ENCODE results near the gene C6orf58. TPM values are rescaled to one million over a fixed set of nuclear protein-coding genes. Genes with fewer than 3 reads are reported as not detected.
A peak's percentile ranks its signal among the peaks of the same experiment; 100 is the strongest.

The C6orf58 gene
- total RNA-seq, 1 experiment from 2014 or later, result 0.20 TPM

GRCh38 chr6:127554435-127555006 is 22.5 kb upstream of the C6orf58 start:
- Histone ChIP-seq H2AFZ (ENCODE audit: low read depth, low read length, poor library complexity, severe bottlenecking) (peak overlapping the region; percentile 19), H3K9ac (ENCODE audit: low read length) (no peak overlapping the region), H3K79me2 (ENCODE audit: insufficient read depth, low read length) (no peaks in the 10 kb centered on the region), H3K36me3 (ENCODE audit: control insufficient read depth in 1 of 2, insufficient read depth in 2 of 2, low read length in 2 of 2) (no peaks in the 10 kb centered on the region), H3K4me2 (ENCODE audit: low read length) (no peak overlapping the region), H3K27me3 (ENCODE audit: insufficient read depth, low read length) (no peaks in the 10 kb centered on the region), H4K20me1 (ENCODE audit: insufficient read depth) (no peaks in the 10 kb centered on the region), H3K9me3 (ENCODE audit: control insufficient read depth in 1 of 2, insufficient read depth in 1 of 2, low read depth in 1 of 2, low read length in 2 of 2) (no peaks in the 10 kb centered on the region), H3K9me2 (ENCODE audit: insufficient read depth) (no peaks in the 10 kb centered on the region), H3K27ac (ENCODE audit: low read depth, low read length) (no peak overlapping the region), H3K4me3 (replicated peaks in 1 of 2; ENCODE audit: low read depth in 1 of 2, low read length in 2 of 2) (no peak overlapping the region), H3K4me1 (ENCODE audit: control insufficient read depth in 1 of 2, insufficient read depth in 2 of 2, low read length in 2 of 2) (no peaks in the 10 kb centered on the region)
- DNase-seq (ENCODE audit: low read depth, low spot score), result peak; percentile 60
- RAD21 ChIA-PET (ENCODE audit: low non-redundant PET in 1 of 2, low total read pairs in 2 of 2, uncharacterized antibody in 2 of 2, unreplicated experiment in 2 of 2), result no interaction called here
- TF ChIP-seq EGR1 (IDR thresholded peaks at IDR 0.05; ENCODE audit: low read depth) (no peak), CEBPB (IDR thresholded peaks at IDR 0.05; ENCODE audit: low read depth) (no peak), ZNF274 (IDR thresholded peaks at IDR 0.05; ENCODE audit: low read depth, low read length) (no peak), TCF7L2 (IDR thresholded peaks at IDR 0.05; ENCODE audit: borderline replicate concordance, extremely low read depth, insufficient read depth, insufficient read length) (no peak), RAD21 (IDR thresholded peaks at IDR 0.05; ENCODE audit: low read depth) (peak; percentile 86), CTCF (IDR thresholded peaks at IDR 0.05 in 2 of 3, conservative IDR thresholded peaks at IDR 0.05 in 1 of 3; ENCODE audit: borderline replicate concordance in 1 of 3, insufficient read depth in 1 of 3, low read depth in 2 of 3, low read length in 2 of 3) (peak; percentile 60 to 73 (median 70); a peak in 5 of 6 replicates), EZH2 (IDR thresholded peaks at IDR 0.05) (no peak), MAX (IDR thresholded peaks at IDR 0.05) (peak; percentile 44; the same call in 1 of the 2 replicates), ZFX (IDR thresholded peaks at IDR 0.05) (no peak), EZH2phosphoT487 (IDR thresholded peaks at IDR 0.05; ENCODE audit: borderline replicate concordance) (no peak)
- TF ChIP-seq, protein P1, sequence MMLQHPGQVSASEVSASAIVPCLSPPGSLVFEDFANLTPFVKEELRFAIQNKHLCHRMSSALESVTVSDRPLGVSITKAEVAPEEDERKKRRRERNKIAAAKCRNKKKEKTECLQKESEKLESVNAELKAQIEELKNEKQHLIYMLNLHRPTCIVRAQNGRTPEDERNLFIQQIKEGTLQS (IDR thresholded peaks at IDR 0.05), result no peak
- intact Hi-C loops (cut with micrococcal nuclease), result loop anchor here (1.0 to 10.0 kb wide), 3 partner anchors 88 to 1170 kb away; no protein-coding TSS in a partner anchor
- BruUV-seq (replicated peaks), result no TSS peak
- CTCF ChIA-PET, result interaction anchor here (1.0 to 1.2 kb wide), 3 partner anchors 84 to 135 kb away, joined by 4 to 14 read pairs (median 4); no protein-coding TSS in a partner anchor
- POLR2A ChIA-PET, result no interaction called here
- peak; percentile 100 for ATAC-seq

All from HCT116 (cell line).